H9 (cell line): ENCODE results near the gene ARL14EPL. TPM values are rescaled to one million over a fixed set of nuclear protein-coding genes. Genes with fewer than 3 reads are reported as not detected.

Source experiments
- DNase-seq: peaks from one replicate; pipeline ENCODE4 v3.0.0-alpha.2; 2017
- H2AFZ ChIP-seq: one replicate; pipeline ENCODE4 v1.6.1; 2013; ENCODE audit warnings: mild to moderate bottlenecking, low read length, control low read depth, moderate library complexity
- H2AK5ac ChIP-seq: 2 replicates; pipeline ENCODE4 v1.6.1; 2013; ENCODE audit warnings: low read length, control low read depth, mixed read lengths; ENCODE audit not compliant: insufficient read length
- H2BK120ac ChIP-seq: one replicate; pipeline ENCODE4 v1.6.1; 2013; ENCODE audit warnings: low read depth, mild to moderate bottlenecking, low read length, control low read depth, inconsistent platforms; ENCODE audit not compliant: poor library complexity, severe bottlenecking
- H2BK12ac ChIP-seq: 2 replicates; pipeline ENCODE4 v1.6.1; 2013; ENCODE audit warnings: low read length, control low read depth, mixed read lengths, low read depth; ENCODE audit not compliant: insufficient read length
- H2BK15ac ChIP-seq: 2 replicates; pipeline ENCODE4 v1.6.1; 2013; ENCODE audit warnings: low read depth, low read length, control low read depth
- H2BK20ac ChIP-seq: one replicate; pipeline ENCODE4 v1.6.1; 2013; ENCODE audit warnings: low read depth, mild to moderate bottlenecking, low read length, control low read depth, inconsistent platforms; ENCODE audit not compliant: poor library complexity, severe bottlenecking
- H2BK5ac ChIP-seq: 2 replicates; pipeline ENCODE4 v1.6.1; 2013; ENCODE audit warnings: low read length, control low read depth, mixed read lengths; ENCODE audit not compliant: insufficient read length
- H3K14ac ChIP-seq: 2 replicates; pipeline ENCODE4 v1.6.1; 2013; ENCODE audit warnings: low read length, control low read depth; ENCODE audit not compliant: insufficient read depth
- H3K18ac ChIP-seq: 2 replicates; pipeline ENCODE4 v1.6.1; 2013; ENCODE audit warnings: low read depth, mild to moderate bottlenecking, mixed read lengths, low read length, control low read depth; ENCODE audit not compliant: insufficient read length
- H3K23ac ChIP-seq: 2 replicates; pipeline ENCODE4 v1.6.1; 2013; ENCODE audit warnings: low read length, control low read depth, mixed read lengths, low read depth; ENCODE audit not compliant: insufficient read length
- H3K23me2 ChIP-seq: 2 replicates; pipeline ENCODE4 v1.6.1; 2013; ENCODE audit warnings: low read depth, mild to moderate bottlenecking, mixed read lengths, low read length, control low read depth; ENCODE audit not compliant: insufficient read length, poor library complexity, severe bottlenecking
- H3K27ac ChIP-seq: 2 replicates; pipeline ENCODE4 v1.5.1; 2013; ENCODE audit warnings: low read length, control low read depth, mixed read lengths, low read depth; ENCODE audit not compliant: insufficient read length
- H3K27me3 ChIP-seq: 2 replicates; pipeline ENCODE4 v1.6.1; 2013; ENCODE audit warnings: low read length, control low read depth, inconsistent platforms; ENCODE audit not compliant: insufficient read depth
- H3K4ac ChIP-seq: 2 replicates; pipeline ENCODE4 v1.6.1; 2013; ENCODE audit warnings: low read depth, mild to moderate bottlenecking, control low read depth, inconsistent platforms, low read length, moderate library complexity
- H3K4me1 ChIP-seq: 2 replicates; pipeline ENCODE4 v1.6.1; 2013; ENCODE audit warnings: low read length, control low read depth, inconsistent platforms; ENCODE audit not compliant: insufficient read depth
- H3K4me2 ChIP-seq: 2 replicates; pipeline ENCODE4 v1.6.1; 2013; ENCODE audit warnings: low read length, control low read depth, mixed read lengths; ENCODE audit not compliant: insufficient read length, insufficient read depth
- H3K56ac ChIP-seq: 2 replicates; pipeline ENCODE4 v1.6.1; 2013; ENCODE audit warnings: low read depth, mild to moderate bottlenecking, mixed read lengths, low read length, control low read depth; ENCODE audit not compliant: insufficient read length
- H3K79me1 ChIP-seq: 2 replicates; pipeline ENCODE4 v1.6.1; 2013; ENCODE audit warnings: low read depth, mild to moderate bottlenecking, moderate library complexity, low read length, control low read depth, inconsistent platforms; ENCODE audit not compliant: insufficient read depth, poor library complexity, severe bottlenecking
- H3K79me2 ChIP-seq: 2 replicates; pipeline ENCODE4 v1.6.1; 2013; ENCODE audit warnings: low read length, control low read depth, inconsistent platforms; ENCODE audit not compliant: insufficient read depth
- H3K9ac ChIP-seq: 2 replicates; pipeline ENCODE4 v1.6.1; 2013; ENCODE audit warnings: low read length, control low read depth, mixed read lengths; ENCODE audit not compliant: insufficient read length; ENCODE audit errors: extremely low read depth
- H3K9me3 ChIP-seq: one replicate; pipeline ENCODE4 v1.6.1; 2013; ENCODE audit warnings: low read depth, low read length, inconsistent platforms; ENCODE audit not compliant: control insufficient read depth
- H3T11ph ChIP-seq: one replicate; pipeline ENCODE4 v1.6.1; 2013; ENCODE audit warnings: mild to moderate bottlenecking, low read length, control low read depth, inconsistent platforms
- H4K20me1 ChIP-seq: one replicate; pipeline ENCODE4 v1.6.1; 2013; ENCODE audit not compliant: control insufficient read depth, insufficient read length, insufficient read depth
- H4K5ac ChIP-seq: 2 replicates; pipeline ENCODE4 v1.6.1; 2013; ENCODE audit warnings: low read depth, mild to moderate bottlenecking, mixed read lengths, low read length, control low read depth; ENCODE audit not compliant: insufficient read length
- H4K8ac ChIP-seq: replicated peaks from 2 replicates; pipeline ENCODE4 v1.6.1; 2013; ENCODE audit warnings: low read length, control low read depth, mixed read lengths, low read depth; ENCODE audit not compliant: insufficient read length
- H4K91ac ChIP-seq: 2 replicates; pipeline ENCODE4 v1.6.1; 2013; ENCODE audit warnings: low read depth, mild to moderate bottlenecking, moderate library complexity, mixed read lengths, low read length, control low read depth; ENCODE audit not compliant: insufficient read length
- H3K27ac Mint-ChIP-seq, 3 experiments: 2 replicates in 2 of 3; 3 replicates in 1 of 3; pipeline ENCODE4 v1.8.0; 2020 to 2021; ENCODE audit warnings: mixed read lengths in 3 of 3, mild to moderate bottlenecking in 1 of 3, moderate library complexity in 1 of 3
- H3K27me3 Mint-ChIP-seq: 2 replicates; pipeline ENCODE4 v1.8.0; 2021; ENCODE audit warnings: low read depth, mild to moderate bottlenecking, moderate library complexity, mixed read lengths
- H3K36me3 Mint-ChIP-seq, 3 experiments: 2 replicates in 2 of 3; 3 replicates in 1 of 3; pipeline ENCODE4 v1.8.0; 2020 to 2021; ENCODE audit warnings: low read depth in 3 of 3, mixed read lengths in 3 of 3; ENCODE audit not compliant: insufficient read depth in 1 of 3
- H3K4me1 Mint-ChIP-seq, 2 experiments: 2 replicates each; pipeline ENCODE4 v1.8.0; 2020; ENCODE audit warnings: mixed read lengths in 2 of 2
- H3K4me3 Mint-ChIP-seq, 2 experiments: 2 replicates in 1 of 2; 3 replicates in 1 of 2; pipeline ENCODE4 v1.8.0; 2020 to 2021; ENCODE audit warnings: mild to moderate bottlenecking in 2 of 2, mixed read lengths in 2 of 2, moderate library complexity in 1 of 2
- H3K9me3 Mint-ChIP-seq, 2 experiments: 2 replicates in 1 of 2; 3 replicates in 1 of 2; pipeline ENCODE4 v1.8.0; 2020; ENCODE audit warnings: mild to moderate bottlenecking in 2 of 2, mixed read lengths in 2 of 2, moderate library complexity in 1 of 2
- CTCF ChIP-seq: fragments of 200-600 bp; sonication (generic); conservative IDR thresholded peaks from 3 replicates; pipeline ENCODE4 v1.8.0; 2021; ENCODE audit warnings: antibody characterized with exemption, mild to moderate bottlenecking
- WGBS: extraction: QIAGEN DNeasy Blood & Tissue Kit; methylation state at CpG from one replicate; pipeline ENCODE4 v1.1.7; 2013; ENCODE audit warnings: missing lambda C conversion rate, low lambda C conversion rate, mixed read lengths; ENCODE audit not compliant: insufficient read length; ENCODE audit errors: extremely low coverage; 5-methylcytosine and 5-hydroxymethylcytosine counted together
- total RNA-seq: library from RNA; stranded (reverse); gene quantifications from 2 replicates; pipeline ENCODE4 v1.2.1, GENCODE V29; 2021

ARL14EPL gene
- total RNA-seq, 1 experiment from 2014 or later: not detected

- Mint-ChIP-seq H3K27me3 (no peaks in the 10 kb centered on the region), H3K27ac (peak overlapping the region in 2 of 3 experiments; percentile 72 to 89; a peak in 2 of 7 replicates), H3K36me3 (peaks cover 0 to 4% (median 3%) of the 10 kb centered on the region in 3 experiments; a peak in 4 of 7 replicates), H3K4me3 (peak overlapping the region; percentile 89 to 96), H3K4me1 (peaks cover 17 to 20% of the 10 kb centered on the region in 2 experiments), H3K9me3 (no peaks in the 10 kb centered on the region)
- no peak for TF ChIP-seq CTCF
- Histone ChIP-seq H3K79me2 (no peaks in the 10 kb centered on the region; the same call in 1 of the 2 replicates), H3K4ac (no peak overlapping the region), H3K27me3 (no peaks in the 10 kb centered on the region), H4K20me1 (no peaks in the 10 kb centered on the region), H3K79me1 (no peaks in the 10 kb centered on the region), H3K9me3 (no peaks in the 10 kb centered on the region), H2BK120ac (no peak overlapping the region), H2BK12ac (no peak overlapping the region), H2AFZ (peak overlapping the region; percentile 46), H2AK5ac (no peak overlapping the region), H3K27ac (no peak overlapping the region), H3K23ac (no peak overlapping the region), H4K8ac (no peak overlapping the region), H3T11ph (no peak overlapping the region), H3K23me2 (peaks cover 6% of the 10 kb centered on the region), H3K4me1 (no peaks in the 10 kb centered on the region; the same call in 1 of the 2 replicates), H3K9ac (peak overlapping the region; percentile 25), H3K14ac (no peak overlapping the region), H3K18ac (no peak overlapping the region), H2BK5ac (no peak overlapping the region), H3K56ac (no peak overlapping the region), H4K5ac (no peak overlapping the region), H3K4me2 (peak overlapping the region; percentile 70), H2BK15ac (no peak overlapping the region), H4K91ac (no peak overlapping the region), H2BK20ac (no peak overlapping the region)
- WGBS: no CpG with 5 or more reads among the region's 11 CpGs
- no peak for DNase-seq
Observed at GRCh38 chr5:116084287-116084691, 52.0 kb downstream of the ARL14EPL start.
